Right cardiac atrium (tissue), 5 donors: ENCODE measurements around the gene MYL5. TPM values are rescaled to one million over a fixed set of nuclear protein-coding genes. Genes with fewer than 3 reads are reported as not detected.

Experiments used
- ATAC-seq, 2 donors: fragments of 200-7000 bp; cut with Tn5 transposase; one replicate each; pipeline versions ENCODE4 v1.8.0 to v1.9.1; 2020; ENCODE audit warnings: moderate library complexity in 2 of 2, mild to moderate bottlenecking in 1 of 2
- DNase-seq, 3 donors: peaks; one replicate each; pipeline ENCODE4 v3.0.0-alpha.2; 2020
- H3K27ac ChIP-seq: one replicate; pipeline ENCODE4 v1.5.1; 2013; ENCODE audit warnings: mild to moderate bottlenecking, low read length, control low read depth, moderate library complexity
- H3K27me3 ChIP-seq: one replicate; pipeline ENCODE4 v1.6.1; 2013; ENCODE audit not compliant: control insufficient read depth, insufficient read depth
- H3K4me1 ChIP-seq: one replicate; pipeline ENCODE4 v1.6.1; 2013; ENCODE audit warnings: low read length; ENCODE audit not compliant: control insufficient read depth, insufficient read depth
- H3K4me3 ChIP-seq: one replicate; pipeline ENCODE4 v1.5.1; 2013; ENCODE audit warnings: low read length, control low read depth
- H3K9me3 ChIP-seq: one replicate; pipeline ENCODE4 v1.6.1; 2013; ENCODE audit warnings: low read length; ENCODE audit not compliant: control insufficient read depth
- WGBS: extraction: QIAGEN DNeasy Blood & Tissue Kit; methylation state at CpG from one replicate; pipeline ENCODE4 v1.1.7; 2013; 5-methylcytosine and 5-hydroxymethylcytosine counted together
- intact Hi-C, 4 donors: fragments of 100-400 bp; cut with DNase I; formaldehyde crosslinking; loops; one replicate each; pipeline versions ENCODE4 v1.11.0 to v1.14.0; 2022 to 2023
- polyA plus RNA-seq: library from polyadenylated mRNA; stranded (reverse); fragments of 200-250 nt; gene quantifications from one replicate; pipeline ENCODE4 v1.2.3, GENCODE V29; 2013
- total RNA-seq, 4 donors: library from RNA; stranded (reverse); fragmentation: NEBNext Ultra II Directional; extraction: Animal tissue kit (Norgen Biotek cat#: 25700); gene quantifications; one replicate each; pipeline ENCODE4 v1.2.1, GENCODE V29; 2021
- donor health status: healthy with polysubstance abuse.
- donor health status: DM: no; HTN: yes; CAD: no.
- donor health status: DM: no; HTN: no; CAD: no.
- donor health status: DM: no; HTN: yes; CAD: no; lungs with severe emphysema.
- donor health status: DM: yes; HTN: yes; CAD: no.

Gene MYL5
- total and polyA plus RNA-seq, 5 donors: 3.8 to 6.0 (median 4.1) TPM

DNA sequence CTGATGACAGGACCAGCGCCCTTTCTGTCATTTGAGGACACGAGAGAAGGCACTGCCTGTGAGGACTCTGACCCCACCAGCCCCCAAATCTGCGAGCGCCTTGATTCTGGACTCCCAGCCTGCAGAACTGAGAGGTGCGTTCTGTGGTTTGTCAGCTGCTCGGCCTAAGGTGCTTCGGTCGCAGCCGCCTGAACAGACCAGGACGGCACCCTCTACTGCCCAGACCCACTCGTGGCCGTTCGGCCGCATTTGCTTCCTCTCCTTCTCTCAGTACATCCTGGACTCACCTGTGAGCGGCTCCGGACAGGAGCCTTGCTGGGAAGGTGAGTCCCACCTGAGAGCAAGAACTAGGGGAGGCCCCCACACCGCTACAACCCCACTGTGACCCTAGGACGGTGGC is 39.7 kb downstream of the MYL5 start:
- ATAC-seq: peak in 1 of 2 donors; percentile 17
- intact Hi-C loops: no loop called here
- 86% methylated on average over 18 of the region's 18 CpGs for WGBS

DNA sequence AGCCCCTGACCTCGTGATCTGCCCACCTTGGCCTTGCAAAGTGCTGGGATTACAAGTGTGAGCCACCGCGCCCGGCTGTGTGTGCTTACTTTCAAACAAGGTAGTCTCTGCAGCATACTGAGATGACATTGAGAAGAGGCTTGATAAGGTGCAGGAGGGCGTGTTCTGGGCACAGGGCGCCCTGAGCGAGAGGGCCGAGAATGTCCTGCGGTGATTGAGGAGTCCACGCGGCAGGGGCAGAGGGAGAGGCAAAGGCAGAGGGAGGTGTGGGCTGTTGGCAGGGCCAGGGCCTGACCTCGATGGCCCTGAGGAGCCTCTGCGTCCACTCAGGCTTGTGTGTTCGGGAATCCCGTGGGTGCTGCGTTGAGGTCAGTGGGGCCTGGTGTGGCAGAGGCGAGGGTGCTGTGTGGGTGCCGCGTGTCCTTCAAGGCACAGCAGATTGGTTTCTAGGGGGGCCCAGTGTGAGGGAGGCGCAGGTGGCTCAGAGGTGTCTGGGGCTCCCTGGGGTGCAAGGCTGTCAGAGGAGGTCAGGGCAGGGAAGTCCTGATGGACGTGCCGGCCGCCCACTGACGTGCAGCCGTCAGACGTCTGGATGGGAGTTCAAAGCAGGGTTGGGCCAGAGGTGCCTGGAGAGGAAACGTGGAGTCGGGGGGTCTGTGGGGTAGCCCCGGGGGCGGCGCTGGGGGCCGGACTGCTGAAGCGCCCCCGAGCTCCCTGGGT is 43.4 kb downstream of the MYL5 start:
- no peak overlapping the region for H3K27ac ChIP-seq
- ATAC-seq (peak in 1 of 2 donors; percentile 5), DNase-seq (peak in 2 of 3 donors; percentile 37 to 48)
- H3K9me3 ChIP-seq: no peaks in the 10 kb centered on the region
- intact Hi-C loops: no loop called here
- H3K4me3 ChIP-seq: no peak overlapping the region
- H3K4me1 ChIP-seq: peaks cover 5% of the 10 kb centered on the region
- no peaks in the 10 kb centered on the region for H3K27me3 ChIP-seq
- whole genome bisulfite sequencing: 73% methylated on average over 34 of the region's 34 CpGs

More for the DNA sequence above, 39.7 kb downstream of the MYL5 start:
- H3K4me3 ChIP-seq: no peak overlapping the region
- DNase-seq: peak in 1 of 3 donors; percentile 50
- no peak overlapping the region for H3K27ac ChIP-seq
- H3K27me3 ChIP-seq: no peaks in the 10 kb centered on the region
- H3K4me1 ChIP-seq: peaks cover 2% of the 10 kb centered on the region
- no peaks in the 10 kb centered on the region for H3K9me3 ChIP-seq

DNA sequence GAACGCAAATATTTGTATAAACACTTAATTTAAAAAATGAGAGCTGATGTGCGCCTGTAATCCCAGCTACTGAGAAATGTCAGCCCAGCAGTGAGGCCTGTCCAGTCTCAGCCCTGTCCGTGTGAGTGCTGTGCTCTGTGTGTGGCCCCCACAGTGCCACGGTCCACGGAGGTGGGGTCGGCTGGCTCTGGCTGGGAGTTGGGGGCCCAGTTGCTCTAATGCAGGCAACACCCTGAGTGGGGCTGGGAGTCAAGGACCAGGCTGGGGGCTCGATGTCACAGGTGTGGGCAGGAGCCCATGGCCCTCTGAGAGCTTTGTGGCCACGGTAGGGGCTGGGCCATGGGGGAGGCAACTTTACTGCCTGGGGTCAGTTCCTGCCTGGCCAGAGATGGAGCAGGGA is 44.1 kb downstream of the MYL5 start:
- ATAC-seq (no peak), DNase-seq (peak in 2 of 3 donors; percentile 25 to 36)
- Histone ChIP-seq H3K4me3 (no peak overlapping the region), H3K27me3 (no peaks in the 10 kb centered on the region), H3K9me3 (no peaks in the 10 kb centered on the region), H3K4me1 (peaks cover 5% of the 10 kb centered on the region), H3K27ac (no peak overlapping the region)
- 84% methylated on average over 8 of the region's 8 CpGs for WGBS
- intact Hi-C loops: no loop called here

DNA sequence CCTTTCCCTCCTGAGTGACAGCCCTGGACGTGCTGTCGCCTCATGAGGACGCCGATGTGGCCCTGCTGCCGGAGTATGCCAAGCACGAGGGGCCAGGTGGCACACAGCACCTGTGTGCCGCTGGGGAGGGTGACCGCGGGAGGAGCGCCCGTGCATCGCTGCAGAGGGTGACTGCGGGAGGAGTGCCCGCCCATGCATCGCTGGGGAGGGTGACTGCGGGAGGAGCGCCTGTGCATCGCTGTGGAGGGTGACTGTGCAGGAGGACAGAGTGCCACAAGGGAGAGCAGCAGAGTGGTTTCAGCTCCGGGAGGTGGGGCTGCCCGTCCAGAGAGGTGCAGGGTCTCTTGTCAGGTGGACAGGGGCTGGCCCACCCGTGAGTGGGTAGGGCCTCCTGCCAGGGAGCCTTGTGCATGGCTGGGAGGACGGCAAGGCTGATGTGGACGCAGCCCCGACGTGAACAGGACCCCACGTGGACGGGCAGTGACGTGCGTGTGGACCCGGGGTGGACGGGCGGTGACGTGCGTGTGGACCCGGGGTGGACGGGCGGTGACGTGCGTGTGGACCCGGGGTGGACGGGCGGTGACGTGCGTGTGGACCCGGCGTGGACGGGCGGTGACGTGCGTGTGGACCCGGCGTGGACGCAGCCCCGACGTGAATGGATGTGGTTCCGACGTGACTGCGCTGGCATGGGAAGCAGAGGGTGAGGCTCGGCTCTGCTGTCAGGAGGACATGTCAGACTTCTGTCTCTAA is 45.9 kb downstream of the MYL5 start:
- DNase-seq (peak in 1 of 3 donors; percentile 52), ATAC-seq (peak in 1 of 2 donors; percentile 6)
- Histone ChIP-seq H3K9me3 (no peaks in the 10 kb centered on the region), H3K4me1 (peaks cover 5% of the 10 kb centered on the region), H3K27me3 (no peaks in the 10 kb centered on the region), H3K4me3 (no peak overlapping the region), H3K27ac (no peak overlapping the region)
- WGBS: 94% methylated on average over 59 of the region's 59 CpGs
- intact Hi-C loops: no loop called here

DNA sequence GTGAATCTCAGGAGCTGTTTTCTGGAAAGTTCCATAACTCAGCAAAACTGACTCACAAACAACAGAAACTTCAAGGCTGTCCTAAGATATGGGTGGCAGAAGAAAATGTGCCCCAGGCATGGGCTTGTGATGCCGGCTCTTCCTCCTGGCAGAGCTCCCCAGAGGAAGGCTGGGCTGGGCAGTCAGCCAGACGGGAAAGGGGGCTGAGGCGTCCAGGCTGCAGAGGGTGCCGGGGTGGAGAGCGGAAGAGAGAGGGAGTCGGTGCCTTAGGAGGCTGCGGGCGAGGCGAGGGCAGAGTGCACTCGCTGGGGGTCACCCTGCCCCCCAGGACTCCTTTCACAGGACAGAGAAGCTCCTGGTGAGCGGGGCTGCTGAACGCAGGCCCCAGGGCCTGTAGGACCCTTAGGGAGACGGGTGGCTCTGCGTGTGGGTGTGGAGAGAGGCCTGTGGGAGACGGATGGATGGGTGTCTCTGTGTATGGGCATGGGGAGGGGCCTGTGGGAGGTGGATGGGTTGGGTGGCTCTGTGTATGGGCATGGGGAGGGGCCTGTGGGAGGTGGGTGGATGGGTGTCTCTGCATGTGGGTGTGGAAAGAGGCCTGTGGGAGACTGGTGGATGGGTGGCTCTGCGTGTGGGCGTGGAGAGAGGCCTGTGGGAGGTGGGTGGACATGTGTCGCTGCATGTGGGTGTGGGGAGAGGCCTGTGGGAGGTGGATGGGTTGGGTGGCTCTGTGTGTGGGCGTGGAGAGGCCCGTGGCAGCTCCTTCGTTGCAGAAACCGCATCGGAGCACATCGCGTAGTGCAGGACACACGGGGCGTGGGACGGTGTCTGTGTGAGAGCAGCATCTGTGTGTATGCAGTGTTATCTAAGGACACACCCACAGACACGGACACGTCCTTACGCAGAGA is 47.2 kb downstream of the MYL5 start:
- WGBS: 54% methylated on average over 31 of the region's 31 CpGs
- peaks cover 7% of the 10 kb centered on the region for H3K4me1 ChIP-seq
- no peak overlapping the region for H3K4me3 ChIP-seq
- ATAC-seq (peak; percentile 40 to 58), DNase-seq (peak in 2 of 3 donors; percentile 79 to 83)
- intact Hi-C loops: no loop called here
- H3K27me3 ChIP-seq: no peaks in the 10 kb centered on the region
- H3K27ac ChIP-seq: no peak overlapping the region
- H3K9me3 ChIP-seq: no peaks in the 10 kb centered on the region

DNA sequence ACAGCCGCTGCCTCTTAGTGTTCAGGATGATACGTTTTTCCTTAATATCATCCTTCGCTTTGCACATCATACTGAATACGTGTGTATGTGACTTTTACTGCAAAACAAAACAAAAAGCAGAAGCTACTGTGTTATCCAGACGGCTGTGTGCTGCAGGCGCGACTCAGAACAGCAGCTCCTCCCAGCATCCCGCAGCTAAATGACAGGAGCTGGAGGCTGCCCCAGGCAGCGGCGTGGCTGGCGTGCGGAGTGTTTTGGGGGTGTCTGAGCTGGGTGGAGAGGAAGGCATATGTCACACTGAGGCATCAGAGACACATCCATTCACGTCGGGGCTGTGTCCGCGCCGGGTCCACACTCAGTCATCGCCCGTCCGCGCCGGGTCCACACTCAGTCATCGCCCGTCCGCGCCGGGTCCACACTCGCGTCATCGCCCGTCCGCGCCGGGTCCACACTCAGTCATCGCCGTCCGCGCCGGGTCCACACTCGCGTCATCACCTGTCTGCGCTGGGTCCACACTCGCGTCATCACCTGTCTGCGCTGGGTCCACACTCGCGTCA is 47.9 kb downstream of the MYL5 start:
- peaks cover 7% of the 10 kb centered on the region for H3K4me1 ChIP-seq
- no peaks in the 10 kb centered on the region for H3K9me3 ChIP-seq
- H3K27me3 ChIP-seq: no peaks in the 10 kb centered on the region
- no peak overlapping the region for H3K4me3 ChIP-seq
- H3K27ac ChIP-seq: no peak overlapping the region
- no peak for ATAC-seq
- intact Hi-C loops: no loop called here
- peak in 2 of 3 donors; percentile 51 to 52 for DNase-seq
- 95% methylated on average over 47 of the region's 47 CpGs for WGBS

DNA sequence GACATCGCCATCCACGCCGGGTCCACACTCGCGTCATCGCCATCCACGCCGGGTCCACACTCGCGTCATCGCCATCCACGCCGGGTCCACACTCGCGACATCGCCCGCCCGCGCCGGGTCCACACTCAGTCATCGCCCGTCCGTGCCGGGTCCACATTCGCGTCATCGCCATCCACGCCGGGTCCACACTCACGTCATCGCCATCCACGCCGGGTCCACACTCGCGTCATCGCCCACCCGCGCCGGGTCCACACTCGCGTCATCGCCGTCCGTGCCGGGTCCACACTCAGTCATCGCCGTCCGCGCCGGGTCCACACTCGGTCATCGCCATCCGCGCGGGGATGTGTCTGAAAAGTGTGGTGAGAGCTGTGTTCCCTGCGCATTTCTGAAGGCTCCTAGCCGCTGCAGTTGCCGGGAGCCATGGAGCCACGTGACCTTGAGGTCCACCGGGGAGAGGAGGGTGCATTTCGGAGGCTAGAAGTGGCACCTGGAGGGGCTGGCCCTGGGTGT is 48.6 kb downstream of the MYL5 start:
- Histone ChIP-seq H3K27me3 (no peaks in the 10 kb centered on the region), H3K27ac (no peak overlapping the region), H3K4me1 (peaks cover 7% of the 10 kb centered on the region), H3K4me3 (no peak overlapping the region), H3K9me3 (no peaks in the 10 kb centered on the region)
- DNase-seq (peak in 2 of 3 donors; percentile 34 to 66), ATAC-seq (no peak)
- WGBS: 98% methylated on average over 61 of the region's 61 CpGs
- intact Hi-C loops: no loop called here

DNA sequence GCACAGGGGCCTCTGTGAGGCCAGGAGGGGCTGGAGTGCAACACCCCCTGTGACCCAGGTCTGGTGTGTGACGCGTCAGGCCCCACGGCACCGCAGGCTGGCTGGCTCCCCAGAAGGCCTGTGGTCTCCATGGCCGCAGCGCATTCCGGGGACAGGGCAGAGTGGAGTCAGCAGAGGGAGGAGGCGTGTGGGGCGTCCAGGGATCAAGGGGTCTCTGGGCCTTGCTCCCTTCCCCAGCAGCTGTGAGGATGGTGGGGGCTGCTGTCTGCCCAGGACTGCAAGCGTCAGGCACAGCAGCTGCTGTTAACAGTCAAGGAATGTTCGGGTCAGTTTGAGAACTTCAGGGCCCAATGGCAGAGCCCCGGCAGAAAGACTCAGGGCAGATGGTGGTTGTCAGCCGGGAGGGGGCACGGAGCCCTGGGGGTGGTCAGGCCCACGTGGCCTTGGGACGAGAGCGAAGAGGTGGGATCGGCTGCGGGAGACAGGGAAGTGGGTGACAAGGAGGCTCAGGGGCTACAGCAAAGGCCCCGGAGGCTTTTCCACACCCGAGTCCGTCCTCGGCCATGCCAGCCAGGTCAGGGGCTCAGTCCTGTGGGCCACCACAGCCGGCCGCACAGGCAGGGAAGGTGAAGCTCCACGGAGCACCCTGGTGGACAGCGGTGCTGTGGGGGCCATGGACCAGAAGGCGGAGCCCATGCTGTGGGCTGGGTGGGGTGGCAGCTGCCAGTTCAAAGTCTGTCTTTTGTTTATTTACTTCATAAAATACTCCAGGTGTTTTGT is 49.6 kb downstream of the MYL5 start:
- peak in 2 of 3 donors; percentile 57 to 64 for DNase-seq
- H3K9me3 ChIP-seq: no peaks in the 10 kb centered on the region
- no peaks in the 10 kb centered on the region for H3K27me3 ChIP-seq
- peaks cover 7% of the 10 kb centered on the region for H3K4me1 ChIP-seq
- no peak overlapping the region for H3K27ac ChIP-seq
- no peak overlapping the region for H3K4me3 ChIP-seq
- 72% methylated on average over 28 of the region's 28 CpGs for WGBS
- peak in 1 of 2 donors; percentile 8 for ATAC-seq
- intact Hi-C loops: no loop called here

DNA sequence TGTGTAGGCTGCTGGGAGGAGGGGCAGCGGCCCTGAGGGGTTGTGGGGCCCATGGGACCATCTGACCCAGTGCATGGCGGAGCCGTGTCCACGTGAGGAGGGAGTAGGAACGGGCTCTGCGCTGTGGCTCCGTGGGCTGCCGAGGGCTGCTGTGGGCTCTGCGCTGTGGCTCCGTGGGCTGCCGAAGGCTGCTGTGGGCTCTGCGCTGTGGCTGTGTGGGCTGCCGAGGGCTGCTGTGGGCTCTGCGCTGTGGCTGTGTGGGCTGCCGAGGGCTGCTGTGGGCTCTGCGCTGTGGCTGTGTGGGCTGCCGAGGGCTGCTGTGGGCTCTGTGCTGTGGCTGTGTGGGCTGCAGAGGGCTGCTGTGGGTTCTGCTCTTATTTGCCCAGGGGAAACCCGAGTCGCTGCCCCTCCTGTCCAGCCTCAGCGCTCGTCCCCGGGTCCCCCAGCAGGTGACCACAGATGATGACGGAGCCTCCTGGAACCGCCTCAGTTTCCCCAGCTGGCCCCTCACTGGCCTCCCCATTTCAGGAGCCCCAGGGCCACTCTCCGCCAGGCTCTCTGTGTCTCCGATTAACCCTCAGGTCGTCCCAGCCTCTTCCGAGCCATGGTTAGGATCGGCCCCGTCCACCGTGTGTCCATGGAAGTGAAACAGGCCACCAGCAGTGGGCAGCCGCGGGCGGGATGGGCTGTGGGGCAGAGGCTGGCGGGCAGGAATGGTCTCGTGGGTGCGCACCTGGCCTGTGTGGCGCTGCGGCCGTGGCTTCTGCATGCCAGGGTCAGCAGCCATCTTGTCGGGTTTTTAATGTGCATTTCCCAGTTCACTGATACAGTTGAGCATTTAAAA is 51.3 kb downstream of the MYL5 start:
- ATAC-seq (no peak), DNase-seq (peak in 2 of 3 donors; percentile 53 to 58)
- no peak overlapping the region for H3K27ac ChIP-seq
- H3K4me3 ChIP-seq: no peak overlapping the region
- 90% methylated on average over 41 of the region's 41 CpGs for WGBS
- H3K4me1 ChIP-seq: peaks cover 7% of the 10 kb centered on the region
- no peaks in the 10 kb centered on the region for H3K27me3 ChIP-seq
- H3K9me3 ChIP-seq: no peaks in the 10 kb centered on the region
- intact Hi-C loops: no loop called here
